ENCODE results near the gene ARHGAP28.

ARHGAP28 gene

DNA sequence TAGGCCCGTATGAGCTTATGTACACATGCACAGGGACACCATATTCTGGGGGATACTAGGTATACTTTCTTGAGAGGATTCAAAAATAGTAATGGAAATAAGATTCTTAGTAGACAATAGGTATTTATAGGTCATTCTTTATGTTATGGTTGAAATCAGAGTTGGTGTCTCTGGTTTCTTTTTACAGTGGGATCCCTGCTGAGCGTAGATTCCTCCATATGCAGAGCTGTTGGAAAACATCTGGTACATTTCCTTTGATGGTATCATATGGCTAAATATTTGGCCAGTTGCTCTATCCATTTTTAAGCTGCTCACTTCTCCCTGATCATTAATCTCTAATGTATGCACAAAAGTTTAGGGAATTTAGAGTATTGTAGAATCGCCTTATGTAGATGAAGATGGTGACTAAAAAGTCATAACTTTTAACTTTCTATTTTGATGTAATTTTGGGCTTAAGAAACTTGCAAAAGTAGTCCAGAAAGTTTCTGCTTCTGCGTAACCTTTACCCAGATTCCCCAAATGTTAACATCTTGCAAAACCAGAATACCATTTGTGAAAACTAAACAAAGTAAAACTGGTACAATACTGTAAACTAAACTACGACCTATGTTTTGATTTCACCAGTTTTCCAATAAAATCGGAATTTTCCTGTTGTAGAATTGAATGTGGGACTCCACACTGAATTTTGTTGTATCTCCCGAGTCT, 5.4 kb downstream of the ARHGAP28 start:
- peak; percentile 77 for DNase-seq

DNA sequence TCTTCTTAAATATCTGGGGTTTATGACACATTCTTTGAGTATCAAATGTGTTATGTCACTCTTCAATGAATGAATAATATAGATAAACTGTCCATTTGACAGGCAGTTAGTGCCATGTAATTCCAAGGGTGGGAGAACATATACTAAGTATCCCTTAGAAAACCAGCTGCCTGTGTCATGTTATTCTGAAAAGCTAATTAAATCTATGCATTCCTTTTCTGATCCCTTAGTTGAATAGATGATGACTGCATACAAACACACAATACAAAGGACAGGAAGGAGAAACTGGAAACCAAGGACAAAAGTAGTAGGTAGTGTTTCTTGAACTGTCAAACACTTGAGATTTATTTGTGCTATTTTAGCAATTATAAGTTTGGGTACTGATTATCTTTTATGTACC, 8.3 kb downstream of the ARHGAP28 start:
- DNase-seq, result no peak

DNA sequence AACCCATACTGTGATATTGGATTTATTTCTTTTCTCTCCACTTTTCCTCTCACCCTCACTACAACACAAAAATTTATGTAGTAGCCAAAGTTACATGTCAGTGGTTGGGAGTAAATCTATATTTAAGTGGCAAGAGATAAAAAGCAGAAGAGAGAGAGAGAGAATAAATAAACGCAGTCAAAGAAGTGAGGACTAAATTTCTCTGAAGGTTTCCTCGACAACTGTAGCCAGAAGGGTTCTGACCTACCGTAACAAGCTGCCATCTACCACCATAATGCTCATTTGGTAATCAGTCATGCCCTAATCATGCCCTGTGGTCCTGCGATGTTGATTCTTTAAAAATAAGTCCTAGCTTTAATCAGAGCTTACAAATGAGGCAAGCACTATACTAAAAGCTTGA, 9.1 kb downstream of the ARHGAP28 start:
- DNase-seq, result no peak

DNA sequence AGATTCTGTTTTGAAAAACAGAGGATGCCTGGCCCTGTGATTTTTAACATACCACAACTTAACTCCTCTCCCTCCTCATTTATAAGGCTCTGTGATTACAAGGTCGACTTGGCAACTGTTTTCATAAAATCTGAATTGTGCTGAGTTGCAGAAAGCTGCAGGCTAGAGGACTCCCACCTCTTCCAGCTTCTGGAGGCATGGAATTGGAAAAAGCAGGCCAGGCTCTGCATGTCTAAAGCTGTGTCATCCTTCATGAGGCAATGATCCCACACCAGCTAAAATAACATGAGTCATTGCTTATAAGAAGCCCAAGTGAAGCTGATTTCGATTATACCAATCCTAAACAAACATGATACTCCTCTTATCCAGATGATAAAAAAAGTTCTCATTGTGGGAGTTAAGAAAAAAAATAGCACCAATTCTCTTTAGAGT, 11.7 kb downstream of the ARHGAP28 start:
- peak; percentile 98 for DNase-seq

DNA sequence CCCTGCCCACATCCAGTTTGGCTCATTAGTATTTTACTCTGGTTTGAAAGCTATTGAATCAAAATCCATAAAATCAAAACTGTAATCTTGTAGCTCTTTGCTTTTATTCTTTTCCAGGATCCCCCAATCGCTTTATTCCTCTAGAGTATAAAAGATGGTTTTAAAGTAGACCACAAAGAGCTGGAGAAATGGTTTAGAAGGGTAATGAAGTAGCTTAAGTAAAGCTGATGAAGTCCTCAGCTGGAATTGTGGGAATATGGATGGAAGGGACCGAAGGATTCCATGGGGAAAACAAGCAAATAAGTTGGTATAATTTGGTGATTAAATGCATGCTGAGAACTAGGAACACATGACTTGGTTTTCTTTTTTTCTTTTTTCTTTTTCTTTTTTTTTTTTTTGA, 12.3 kb downstream of the ARHGAP28 start:
- DNase-seq, result no peak

DNA sequence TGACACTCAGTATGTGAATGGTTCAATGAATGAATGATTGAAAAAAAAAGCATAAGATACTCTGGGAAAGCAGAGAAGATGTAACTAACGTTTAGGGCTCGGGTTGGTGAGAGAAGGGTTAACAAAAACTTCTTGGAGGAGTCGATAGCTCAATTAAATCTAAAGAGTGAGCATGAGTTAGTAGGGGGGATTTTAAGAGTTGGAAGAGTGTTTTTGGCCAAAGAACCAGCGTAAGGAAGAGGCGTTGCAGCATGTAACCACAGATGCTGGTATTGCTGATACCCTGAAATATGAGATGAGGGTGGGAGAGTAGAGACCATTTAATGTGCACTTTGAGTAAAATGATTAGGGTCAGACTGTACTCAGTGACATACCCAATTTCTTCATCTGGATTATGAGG, 14.5 kb downstream of the ARHGAP28 start:
- DNase-seq, result no peak

DNA sequence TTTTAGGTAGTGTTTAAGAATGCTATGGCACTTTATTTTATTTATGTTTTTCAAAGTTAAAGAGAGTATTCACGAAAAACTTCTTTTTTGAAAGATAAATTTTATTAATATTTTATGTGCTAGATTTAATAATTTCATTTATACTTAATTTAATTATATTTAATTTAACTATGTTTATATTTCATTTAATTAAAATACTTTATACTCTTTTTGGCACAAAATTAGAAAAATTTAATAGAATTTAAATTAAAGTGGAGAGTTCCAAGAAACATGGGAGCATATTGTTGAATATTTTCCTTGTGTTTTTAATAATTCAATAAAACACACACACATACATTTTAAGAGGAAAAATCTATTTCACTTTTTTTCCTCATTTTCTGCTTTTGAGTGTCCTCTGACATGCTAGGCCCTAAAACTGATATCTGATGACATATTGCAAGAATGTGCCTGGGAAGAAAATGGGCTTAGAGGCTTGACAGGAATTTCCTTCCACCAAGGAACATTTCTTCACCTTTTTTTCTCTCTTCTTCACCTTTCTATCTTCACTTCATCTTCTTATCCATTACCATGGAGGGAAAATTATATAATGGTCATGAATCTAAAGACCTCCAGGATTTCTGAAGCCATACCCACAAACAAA, 15.4 kb downstream of the ARHGAP28 start:
- peak; percentile 43 for DNase-seq

DNA sequence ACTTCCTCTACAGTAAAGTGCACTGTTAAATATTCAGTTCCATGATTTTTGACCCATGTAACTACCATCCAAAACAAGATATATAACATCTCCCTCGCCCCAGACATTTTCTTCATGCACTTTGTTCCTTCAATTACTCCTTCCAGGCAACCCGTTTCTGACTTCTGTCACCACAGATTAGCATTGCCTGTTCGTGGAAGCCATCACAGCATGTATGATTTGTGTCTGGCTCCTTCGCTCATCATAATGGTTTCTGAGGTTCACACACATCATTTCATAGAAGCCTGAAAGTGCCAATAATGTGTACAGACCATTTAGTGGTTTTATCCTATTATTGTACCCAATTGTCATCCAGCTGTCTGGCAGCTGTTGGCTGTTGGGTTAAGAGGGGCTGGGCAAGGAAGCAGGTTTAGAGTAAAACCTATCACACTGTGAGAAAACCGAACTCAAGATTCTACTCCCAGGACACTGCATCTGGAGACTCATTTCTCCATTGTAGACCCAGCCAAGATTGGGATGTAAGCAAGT, 16.1 kb downstream of the ARHGAP28 start:
- DNase-seq, result no peak

DNA sequence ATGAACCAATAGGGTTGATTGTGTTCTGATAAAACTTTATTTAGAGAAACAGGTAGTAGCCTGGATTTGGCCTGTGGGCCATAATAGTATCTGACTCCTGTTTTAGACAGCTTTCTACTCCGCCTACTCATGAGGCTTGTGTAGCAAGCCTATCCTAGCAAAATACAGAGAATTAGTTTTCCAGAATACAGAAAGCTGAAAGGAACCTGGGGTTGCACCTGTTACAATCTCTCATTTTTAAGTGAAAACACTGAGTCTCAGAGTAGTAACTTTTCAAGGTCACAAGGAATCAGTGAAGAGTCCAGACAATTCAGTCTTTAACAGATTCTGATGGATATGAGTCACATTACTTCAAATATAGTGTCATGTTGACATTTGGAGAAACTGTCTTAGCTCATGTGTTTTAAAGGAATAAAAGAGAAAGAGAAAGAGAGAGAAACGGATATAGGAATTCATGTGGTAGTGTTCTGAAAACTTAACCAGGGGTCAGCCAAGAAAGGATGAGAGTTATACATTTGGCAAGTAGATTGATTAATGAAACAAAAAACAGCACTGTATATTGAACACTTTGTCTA, 17.0 kb downstream of the ARHGAP28 start:
- peak; percentile 34 for DNase-seq

DNA sequence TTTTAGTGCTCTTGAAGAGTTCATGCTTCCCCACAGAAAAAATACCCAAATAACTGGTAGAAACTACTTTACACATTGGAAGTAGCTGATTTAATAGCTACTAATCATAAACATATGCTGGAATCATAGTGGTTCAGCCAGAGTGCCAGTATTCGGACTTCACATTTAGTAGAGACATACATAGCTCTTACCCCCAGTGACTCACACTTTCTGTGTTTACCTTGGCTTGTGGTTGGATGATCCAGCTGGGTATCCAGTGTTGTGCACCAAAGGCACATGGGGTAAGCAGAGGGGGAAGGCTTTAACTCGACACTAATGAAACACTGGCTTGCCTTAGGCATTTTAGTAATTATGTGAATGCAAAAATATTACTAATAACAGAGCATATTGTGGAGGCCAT, 18.1 kb downstream of the ARHGAP28 start:
- DNase-seq, result peak; percentile 99

DNA sequence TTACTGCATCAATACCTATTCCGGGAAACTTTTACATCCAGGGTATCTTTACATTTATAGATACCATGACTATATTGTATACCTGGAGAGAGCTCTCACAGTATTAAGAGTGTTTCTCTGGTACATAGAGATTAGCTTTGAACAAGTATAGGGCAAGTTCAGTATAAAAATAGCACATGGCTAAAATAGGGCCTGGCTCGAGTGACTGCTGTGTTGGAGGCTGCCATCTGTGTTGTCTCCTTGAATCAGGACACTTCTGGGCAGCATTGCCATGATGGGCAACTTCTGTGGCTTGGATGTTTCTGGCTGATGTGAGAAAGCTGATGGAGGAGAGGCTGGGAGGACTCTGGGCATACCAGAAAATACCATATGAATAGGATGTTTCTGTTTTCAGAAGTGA, 18.7 kb downstream of the ARHGAP28 start:
- no peak for DNase-seq

DNA sequence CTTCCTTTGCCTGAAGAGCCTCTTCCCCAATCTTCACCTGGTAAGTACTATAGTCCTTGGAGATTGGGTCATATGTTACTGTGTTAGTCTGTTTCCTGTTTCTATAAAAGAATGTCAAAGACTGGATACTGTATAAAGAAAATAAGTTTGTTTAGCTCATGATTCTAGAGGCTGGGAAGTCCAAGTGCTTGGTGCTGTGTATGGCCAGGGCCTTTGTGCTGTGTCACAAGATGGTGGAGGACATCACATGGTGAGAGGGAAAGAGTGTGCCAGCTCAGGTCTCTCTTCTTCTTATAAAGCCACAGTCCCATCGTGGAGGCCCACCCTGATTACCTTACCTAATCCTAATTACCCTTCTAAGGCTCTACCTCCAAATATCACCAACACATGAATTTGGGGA, 20.9 kb downstream of the ARHGAP28 start:
- no peak for DNase-seq

DNA sequence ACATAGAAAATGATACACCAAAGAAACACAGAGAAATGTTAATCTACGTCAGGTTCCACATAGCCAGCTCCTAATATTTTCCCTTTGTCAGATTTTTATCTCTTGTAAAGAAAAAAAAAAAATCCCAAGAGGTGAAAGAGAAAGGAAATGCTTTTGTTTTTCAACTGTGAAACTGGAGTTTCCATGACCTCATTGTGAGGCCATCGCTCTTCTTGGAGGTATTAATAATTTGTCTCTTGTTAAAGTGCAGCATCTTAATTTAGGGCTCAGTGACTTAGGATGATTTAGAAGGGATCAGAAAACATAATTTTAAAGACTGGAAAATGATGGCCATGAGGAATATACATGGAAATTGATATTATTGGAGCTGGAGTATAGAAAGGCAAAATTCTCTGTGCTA, 21.7 kb downstream of the ARHGAP28 start:
- DNase-seq, result no peak

DNA sequence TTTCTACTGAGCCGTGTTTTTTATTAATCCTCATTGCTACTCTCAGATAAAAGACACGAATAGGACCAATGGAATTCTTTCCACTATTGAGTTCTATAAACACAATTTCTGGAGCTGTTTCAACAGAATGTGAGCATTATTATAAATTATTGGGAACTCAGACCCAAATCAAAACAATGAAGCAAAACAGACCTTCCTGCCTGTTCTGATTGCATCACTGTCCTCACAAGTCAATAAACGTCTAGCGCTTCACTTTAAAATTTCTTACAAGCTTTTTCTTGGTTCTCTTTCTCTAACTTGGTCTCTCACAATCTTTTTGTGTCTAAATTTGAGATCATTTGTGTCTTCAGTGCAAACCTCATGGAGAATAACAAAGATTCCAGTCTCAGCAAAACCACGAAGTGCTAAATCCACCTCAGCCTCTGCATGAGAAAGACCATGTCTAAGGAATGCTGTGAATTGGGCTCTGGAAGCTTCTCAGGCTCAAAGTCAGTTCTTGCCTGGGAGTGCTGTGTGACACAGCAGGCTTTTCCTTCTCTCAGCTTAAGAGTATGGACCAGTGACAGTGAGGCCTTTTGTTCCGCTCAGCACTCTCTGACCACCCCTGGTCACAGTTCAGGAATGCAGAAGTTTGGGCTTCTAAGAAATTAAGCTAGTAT, 22.8 kb downstream of the ARHGAP28 start:
- peak; percentile 75 for DNase-seq

DNA sequence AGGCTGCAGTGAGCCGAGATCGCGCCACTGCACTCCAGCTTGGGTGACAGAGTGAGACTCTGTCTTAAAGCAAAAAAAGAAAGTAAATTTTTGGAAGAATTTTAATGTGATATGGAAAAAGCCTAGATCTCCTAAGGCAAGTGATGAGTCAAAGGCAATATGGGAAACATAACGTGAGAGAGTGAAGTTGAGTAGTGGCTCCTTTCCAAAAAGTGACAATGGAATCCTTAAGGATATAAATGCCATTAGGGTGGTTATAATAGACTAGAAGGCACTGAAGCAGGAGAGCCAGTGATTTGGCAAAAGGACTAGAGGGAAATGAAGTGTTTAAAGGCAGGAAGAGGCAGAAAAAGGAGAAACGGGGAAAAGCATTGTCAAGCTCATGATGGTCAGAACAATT, 25.6 kb downstream of the ARHGAP28 start:
- DNase-seq, result peak; percentile 83

DNA sequence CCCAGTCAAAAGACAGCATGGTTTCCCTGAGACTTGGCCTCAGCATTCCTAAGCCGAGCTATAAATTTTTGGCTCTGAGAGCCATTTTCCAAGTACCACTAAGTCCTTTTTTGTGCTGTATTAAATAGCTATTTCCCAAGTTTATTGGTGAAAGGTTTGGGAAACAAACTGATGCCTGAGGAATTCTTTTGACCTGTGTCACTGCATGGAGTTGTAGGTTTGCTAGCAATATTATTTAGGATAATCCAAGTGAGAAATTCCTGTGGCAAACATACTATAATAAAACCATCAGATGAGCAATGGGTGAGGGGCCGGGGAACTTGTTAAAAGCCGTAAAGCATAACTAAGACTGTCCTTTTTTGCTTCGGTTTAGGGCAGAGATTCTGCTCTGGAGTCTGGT, 28.4 kb downstream of the ARHGAP28 start:
- peak; percentile 99 for DNase-seq

DNA sequence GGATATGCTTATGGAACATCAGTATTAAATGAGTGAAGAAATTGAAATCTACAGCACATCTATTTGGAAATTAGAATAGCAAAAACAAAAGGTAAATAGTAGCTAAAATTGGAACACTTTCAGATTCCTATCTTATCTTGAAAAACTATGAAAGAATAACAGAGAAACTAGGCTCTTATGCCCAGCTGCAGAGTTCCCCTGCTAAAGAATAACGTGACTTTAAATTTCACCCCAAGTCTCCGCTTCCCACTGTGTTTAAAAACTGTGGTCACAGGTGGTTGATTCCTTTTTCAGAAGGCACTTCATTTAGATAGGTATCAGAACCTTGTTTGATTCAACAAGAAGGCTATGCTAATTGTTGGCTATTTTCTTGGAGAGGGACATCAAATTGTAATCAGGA, 30.1 kb downstream of the ARHGAP28 start:
- DNase-seq, result no peak

DNA sequence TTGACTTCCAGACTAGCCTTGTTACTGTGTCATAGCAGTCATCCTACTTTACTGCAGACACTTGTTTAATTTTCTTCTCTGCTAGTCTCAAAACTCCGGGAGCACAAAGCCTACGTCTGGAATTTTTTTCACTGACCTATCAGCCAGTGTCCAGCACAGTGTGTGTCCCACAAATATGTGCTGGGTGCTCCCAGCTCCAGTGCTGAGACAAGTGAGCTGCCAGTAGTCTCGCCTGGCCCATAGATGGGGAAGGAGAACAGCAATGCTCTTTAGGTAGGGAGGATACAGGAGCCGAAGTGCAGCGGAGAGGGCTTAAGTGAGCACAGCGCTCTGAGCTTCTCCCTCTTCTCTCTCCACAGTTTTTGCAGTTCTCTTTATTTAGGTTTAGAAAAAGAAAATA, 34.0 kb downstream of the ARHGAP28 start:
- no peak for DNase-seq

DNA sequence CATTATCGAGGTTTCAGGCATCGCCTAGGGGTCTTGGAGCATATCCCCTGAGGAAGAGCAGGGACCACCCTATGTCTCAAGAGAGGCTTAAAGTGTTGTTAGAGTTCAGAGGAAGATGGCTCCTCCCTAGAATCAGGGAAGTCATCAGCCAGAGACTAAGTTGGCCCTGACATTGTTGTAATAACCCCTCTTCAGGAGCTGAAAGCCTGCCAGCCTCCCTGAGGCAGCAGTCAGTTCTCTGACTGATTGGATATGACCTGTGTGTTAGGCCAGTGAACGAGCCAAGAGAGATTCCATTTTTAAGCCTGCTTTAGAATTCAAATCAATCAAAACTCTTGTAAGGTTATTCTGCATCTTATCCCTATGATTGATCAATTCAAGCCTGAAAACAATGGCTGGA, 34.9 kb downstream of the ARHGAP28 start:
- DNase-seq, result no peak

DNA sequence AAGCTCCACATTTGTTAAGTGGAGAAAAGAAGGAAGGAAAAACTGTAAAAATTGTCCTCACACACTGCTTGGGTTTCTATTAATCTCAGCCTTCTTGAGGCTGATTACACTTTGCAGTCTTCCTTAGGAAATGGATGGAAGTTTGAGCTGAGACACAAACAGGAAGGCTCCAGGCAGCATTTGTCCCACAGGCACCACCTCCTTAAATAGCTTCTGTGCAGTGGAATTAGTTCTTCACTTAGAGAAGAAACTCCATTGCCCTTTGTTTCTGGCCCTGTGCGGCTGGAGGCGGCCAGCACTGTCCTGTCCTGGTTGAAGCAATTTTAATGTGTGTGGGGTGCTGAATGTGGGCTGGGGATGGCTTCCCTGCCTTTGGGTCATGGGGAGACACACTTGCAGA, 44.3 kb downstream of the ARHGAP28 start:
- DNase-seq, result no peak

DNA sequence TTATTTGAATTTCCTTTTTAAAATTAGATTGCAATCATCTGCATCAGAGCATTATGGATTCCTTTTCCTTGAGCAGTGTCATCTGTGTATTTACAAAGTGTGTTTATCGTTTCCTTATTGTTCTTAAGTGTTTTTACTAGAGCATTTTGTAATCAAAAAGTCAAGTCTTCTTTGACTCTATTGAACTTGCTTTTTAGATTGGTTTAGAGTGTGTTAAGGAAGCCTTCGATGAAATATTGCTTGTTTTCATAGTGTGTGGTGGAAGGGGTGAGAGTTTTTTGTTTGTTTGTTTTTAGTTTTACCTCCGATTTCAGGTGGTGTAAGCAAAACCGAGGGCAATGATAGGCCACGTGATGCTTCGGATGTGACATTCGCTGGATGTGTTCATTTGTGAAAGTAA, 45.7 kb downstream of the ARHGAP28 start:
- no peak for DNase-seq

DNA sequence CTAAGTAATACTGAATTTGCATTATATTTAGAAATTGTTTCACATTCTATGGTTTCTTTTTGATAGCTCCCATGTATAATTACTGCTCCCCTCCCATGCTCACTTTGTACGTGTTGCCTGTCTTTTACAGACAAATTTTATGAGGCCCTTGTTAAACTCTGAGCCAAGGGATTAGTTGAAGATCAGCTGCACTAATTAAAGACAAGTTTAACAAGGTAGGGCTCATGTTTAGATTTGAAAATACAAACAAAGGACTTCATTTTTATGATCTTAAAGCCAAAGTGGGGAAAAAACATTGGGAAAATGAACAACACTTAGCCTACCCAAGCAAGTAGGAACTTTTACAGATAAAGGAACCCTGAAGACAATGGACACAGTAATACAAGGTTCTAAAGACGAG, 46.2 kb downstream of the ARHGAP28 start:
- DNase-seq, result no peak

DNA sequence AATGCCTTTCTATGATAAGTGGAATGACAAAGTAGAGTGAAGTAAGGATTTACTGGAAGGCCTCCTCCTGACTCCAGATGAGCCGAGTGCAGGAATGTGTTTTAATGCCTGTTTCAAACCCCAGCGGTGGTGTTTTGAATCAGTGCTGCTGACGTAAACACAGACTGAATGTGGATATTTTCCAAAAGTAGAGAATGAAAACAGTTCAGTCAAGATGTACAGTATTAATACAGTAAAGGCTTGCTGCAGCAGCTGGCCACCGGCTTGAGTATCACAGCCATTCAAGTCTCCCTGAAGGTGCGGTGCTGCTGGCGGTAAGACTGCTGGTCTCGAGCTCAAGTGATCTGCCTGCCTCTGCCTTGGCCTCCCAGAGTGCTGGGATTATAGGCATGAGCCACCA, 46.7 kb downstream of the ARHGAP28 start:
- DNase-seq, result peak; percentile 97

DNA sequence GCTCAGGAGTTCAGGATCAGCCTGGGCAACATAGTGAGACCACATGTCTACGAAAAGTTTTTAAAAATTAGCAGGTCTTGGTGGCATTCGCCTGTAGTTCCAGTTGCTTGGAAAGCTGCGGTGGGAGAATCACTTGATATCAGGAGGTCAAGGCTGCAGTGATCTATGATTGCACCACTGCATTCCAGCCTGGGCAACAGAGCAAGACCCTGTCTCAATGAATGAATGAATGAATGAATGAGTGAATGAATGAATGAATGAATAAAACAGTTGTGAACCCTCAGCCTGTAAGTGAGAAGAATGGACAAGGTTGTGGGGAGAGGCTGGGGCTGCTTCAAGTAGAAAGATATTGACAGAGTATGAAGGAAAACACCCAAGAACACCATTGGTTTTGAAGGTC, 48.0 kb downstream of the ARHGAP28 start:
- no peak for DNase-seq
